Mononuclear cell (primary cell): Measurements from ENCODE around the gene AGO3. TPM values are rescaled to one million over a fixed set of nuclear protein-coding genes. Genes with fewer than 3 reads are reported as not detected.

ENCODE experiments used
- H3K27me3 ChIP-seq: 2 replicates; pipeline ENCODE4 v1.6.0; 2011; ENCODE audit warnings: low read length, control low read depth; ENCODE audit not compliant: insufficient read depth
- H3K4me1 ChIP-seq: 2 replicates; pipeline ENCODE4 v1.5.1; 2011; ENCODE audit warnings: mild to moderate bottlenecking, low read length, control low read depth; ENCODE audit not compliant: insufficient read depth
- H3K4me3 ChIP-seq: 2 replicates; pipeline ENCODE4 v1.5.1; 2011; ENCODE audit warnings: mild to moderate bottlenecking, low read length, moderate library complexity
- H3K9me3 ChIP-seq: 2 replicates; pipeline ENCODE4 v1.5.1; 2011; ENCODE audit warnings: low read depth, mild to moderate bottlenecking, control low read depth, low read length
- total RNA-seq: library from RNA; depleted of rRNA; stranded (reverse); fragments of >200 nt; gene quantifications from one replicate; pipeline ENCODE4 v1.2.3, GENCODE V29; 2012

AGO3 gene
- total RNA-seq, 1 donor, result 19.5 TPM

DNA sequence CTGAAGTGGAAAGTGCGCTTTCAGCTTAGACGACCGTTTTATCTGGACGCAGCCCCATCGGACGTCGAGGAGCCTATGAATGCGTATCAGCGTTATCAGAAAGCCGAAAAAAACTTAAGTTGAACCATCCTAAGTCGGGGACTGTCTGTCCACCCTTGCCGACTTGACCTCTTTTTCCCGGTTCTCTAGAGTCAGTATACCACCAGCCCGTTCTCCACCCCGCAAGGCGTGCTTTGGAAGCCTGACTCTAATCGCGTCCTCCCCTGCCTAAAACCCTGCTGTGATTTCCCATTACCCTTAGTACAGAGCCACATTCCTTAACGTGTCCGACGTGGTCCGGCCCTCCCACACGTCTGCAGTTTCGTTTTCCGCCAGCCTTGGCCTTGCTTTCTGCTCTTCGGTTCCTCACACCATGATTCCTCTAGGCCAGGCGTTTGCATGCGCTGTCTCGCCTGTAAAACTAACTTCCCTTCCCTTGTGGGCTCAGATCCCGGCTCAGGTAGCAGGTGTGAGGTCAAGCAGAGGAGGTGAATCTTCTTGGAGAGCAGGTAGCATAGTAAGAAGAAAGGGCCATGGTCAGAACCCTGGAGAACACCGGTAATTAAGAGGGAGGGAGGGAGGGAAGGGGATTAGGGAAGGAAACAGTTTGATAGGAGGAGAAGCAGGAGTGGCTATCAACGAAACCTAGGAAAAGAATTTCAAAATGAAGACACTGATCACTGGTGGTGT, 158.7 kb downstream of the AGO3 start:
- Histone ChIP-seq H3K9me3 (no peaks in the 10 kb centered on the region), H3K4me1 (peaks cover 29% of the 10 kb centered on the region), H3K27me3 (peaks cover 4% of the 10 kb centered on the region), H3K4me3 (peak overlapping the region; percentile 91)

DNA sequence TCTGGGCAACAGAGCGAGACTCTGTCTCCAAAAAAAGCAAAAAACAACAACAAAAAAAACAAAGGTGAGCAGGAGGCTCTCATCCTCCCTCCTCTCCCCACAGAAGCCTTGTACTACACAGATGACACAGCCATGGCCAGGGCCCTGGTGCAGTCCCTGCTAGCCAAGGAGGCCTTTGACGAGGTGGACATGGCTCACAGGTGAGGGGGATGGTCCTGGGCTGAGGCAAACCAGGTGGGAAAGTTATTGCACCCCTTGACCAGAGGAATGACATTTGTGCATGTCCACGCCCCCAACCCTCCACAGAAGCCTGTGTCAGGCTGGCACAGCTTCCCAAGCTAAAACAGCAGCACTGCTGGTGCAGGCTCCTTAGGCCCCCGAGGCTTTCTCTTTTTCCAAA, 160.2 kb downstream of the AGO3 start:
- H3K4me1 ChIP-seq, result peaks cover 43% of the 10 kb centered on the region
- no peak overlapping the region for H3K4me3 ChIP-seq
- no peaks in the 10 kb centered on the region for H3K9me3 ChIP-seq
- H3K27me3 ChIP-seq, result no peaks in the 10 kb centered on the region

DNA sequence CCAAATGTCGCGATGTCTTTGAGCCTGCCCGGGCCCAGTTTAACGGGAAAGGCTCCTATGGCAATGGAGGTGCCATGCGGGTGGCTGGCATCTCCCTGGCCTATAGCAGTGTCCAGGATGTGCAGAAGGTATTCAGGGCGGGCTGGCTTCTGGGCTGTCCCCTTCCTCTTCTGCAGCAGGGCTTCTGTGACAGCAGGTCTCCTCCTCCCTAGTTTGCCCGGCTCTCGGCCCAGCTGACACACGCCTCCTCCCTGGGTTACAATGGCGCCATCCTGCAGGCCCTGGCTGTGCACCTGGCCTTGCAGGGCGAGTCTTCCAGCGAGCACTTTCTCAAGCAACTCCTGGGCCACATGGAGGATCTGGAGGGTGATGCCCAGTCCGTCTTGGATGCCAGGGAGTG, 160.8 kb downstream of the AGO3 start:
- no peak overlapping the region for H3K4me3 ChIP-seq
- H3K4me1 ChIP-seq, result peaks cover 46% of the 10 kb centered on the region
- no peaks in the 10 kb centered on the region for H3K9me3 ChIP-seq
- no peaks in the 10 kb centered on the region for H3K27me3 ChIP-seq

DNA sequence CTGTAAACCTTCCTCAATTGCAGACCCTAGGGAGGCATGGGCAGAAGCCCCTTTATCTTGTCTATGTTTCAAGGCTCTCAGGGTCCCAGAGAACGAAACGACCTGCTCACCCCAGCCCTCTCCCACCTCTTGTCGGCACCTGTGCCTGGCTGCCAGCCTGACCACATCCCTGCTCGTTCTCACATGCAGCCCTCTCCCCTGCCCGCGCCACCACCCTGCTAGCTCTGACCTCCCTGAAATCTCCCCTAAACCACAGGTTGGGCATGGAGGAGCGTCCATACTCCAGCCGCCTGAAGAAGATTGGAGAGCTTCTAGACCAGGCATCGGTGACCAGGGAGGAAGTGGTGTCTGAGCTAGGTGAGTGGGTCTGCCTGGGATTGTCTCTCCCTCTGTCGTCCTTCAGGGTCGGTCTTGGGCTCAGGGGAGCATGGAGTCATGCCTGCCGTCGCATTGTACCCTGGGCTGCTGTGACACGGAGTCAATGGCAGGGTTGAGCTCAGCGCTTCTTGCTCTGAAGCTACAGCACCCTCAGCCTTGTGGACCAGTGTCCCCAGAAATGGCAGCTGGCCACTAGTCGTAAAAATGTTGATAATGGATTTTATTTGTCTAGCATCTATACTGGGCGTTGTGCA, 161.4 kb downstream of the AGO3 start:
- Histone ChIP-seq H3K9me3 (no peaks in the 10 kb centered on the region), H3K4me3 (no peak overlapping the region), H3K27me3 (no peaks in the 10 kb centered on the region), H3K4me1 (peaks cover 46% of the 10 kb centered on the region)

DNA sequence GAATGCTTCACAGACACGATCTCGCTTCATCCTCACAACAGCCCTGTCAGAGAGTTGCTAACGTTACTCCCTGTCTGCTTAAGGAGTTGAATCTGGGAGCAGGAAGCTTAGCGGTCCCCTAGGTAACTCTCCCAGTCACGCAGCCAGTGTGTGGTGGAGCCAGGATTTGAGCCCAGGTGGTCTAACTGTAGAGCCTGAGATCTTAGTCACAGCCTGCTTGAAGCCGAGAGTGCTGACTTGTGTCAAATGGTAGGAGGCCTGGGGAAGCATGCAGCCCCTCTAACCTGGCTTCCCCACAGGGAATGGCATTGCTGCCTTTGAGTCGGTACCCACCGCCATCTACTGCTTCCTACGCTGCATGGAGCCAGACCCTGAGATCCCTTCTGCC, 161.9 kb downstream of the AGO3 start:
- no peak overlapping the region for H3K4me3 ChIP-seq
- peaks cover 46% of the 10 kb centered on the region for H3K4me1 ChIP-seq
- no peaks in the 10 kb centered on the region for H3K9me3 ChIP-seq
- no peaks in the 10 kb centered on the region for H3K27me3 ChIP-seq

DNA sequence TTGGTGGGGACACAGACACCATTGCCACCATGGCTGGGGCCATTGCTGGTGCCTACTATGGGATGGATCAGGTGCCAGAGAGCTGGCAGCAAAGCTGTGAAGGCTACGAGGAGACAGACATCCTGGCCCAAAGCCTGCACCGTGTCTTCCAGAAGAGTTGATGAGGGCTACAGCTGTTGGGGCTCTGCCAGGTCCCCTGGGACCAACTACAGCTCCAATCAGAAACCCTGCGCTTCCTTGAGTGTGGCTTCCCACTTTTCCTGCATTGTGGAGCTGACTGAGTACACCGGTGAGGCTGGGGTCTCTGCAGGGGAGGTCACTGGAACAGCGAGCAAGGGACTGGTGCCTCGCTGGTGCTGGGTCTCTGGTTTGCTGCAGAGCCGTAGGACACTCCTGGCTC, 162.3 kb downstream of the AGO3 start:
- no peak overlapping the region for H3K4me3 ChIP-seq
- H3K9me3 ChIP-seq, result no peaks in the 10 kb centered on the region
- no peaks in the 10 kb centered on the region for H3K27me3 ChIP-seq
- peaks cover 43% of the 10 kb centered on the region for H3K4me1 ChIP-seq

DNA sequence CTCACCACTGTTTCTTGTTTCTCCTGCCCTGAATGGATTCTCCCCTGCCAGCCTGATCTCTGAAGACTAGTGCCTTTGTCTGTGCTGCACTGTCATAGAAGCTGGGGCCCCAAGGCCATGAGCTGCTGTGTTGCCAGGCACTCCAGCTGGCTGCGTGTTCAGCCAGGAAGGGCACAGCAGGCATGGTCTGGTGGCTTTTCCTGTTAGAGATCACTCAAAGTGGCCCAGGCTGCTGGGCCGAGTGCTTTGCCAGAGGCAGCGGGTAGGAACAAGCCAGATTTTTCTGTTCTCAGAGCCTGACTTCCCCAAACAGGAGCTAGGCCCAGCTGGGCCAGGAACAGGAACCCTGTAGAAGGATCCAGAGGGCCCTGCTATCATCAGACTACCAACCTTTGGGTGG, 163.0 kb downstream of the AGO3 start:
- Histone ChIP-seq H3K9me3 (no peaks in the 10 kb centered on the region), H3K27me3 (no peaks in the 10 kb centered on the region), H3K4me3 (no peak overlapping the region), H3K4me1 (peaks cover 40% of the 10 kb centered on the region)

DNA sequence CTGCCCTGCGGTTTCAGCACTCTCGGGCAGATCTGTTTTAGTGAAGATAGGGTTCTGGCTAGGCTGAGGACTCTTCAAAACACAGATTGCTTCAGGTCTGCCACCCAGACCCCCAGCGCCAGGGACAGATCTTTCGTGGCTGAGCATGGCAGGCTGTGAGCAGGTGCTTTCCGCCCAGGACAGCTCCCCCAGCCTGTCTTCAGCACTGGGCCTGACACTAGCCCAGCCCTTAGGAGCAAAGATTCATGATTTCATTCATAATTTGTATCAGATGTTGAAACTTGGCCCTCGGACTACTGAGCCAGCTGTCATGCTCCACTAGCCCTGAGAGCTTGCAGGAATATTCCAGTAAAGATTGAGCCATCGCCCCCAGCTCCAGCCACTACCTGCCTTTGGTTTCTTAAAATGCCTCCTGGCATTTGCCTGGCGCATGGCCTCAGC, 163.7 kb downstream of the AGO3 start:
- no peaks in the 10 kb centered on the region for H3K9me3 ChIP-seq
- peaks cover 37% of the 10 kb centered on the region for H3K4me1 ChIP-seq
- H3K4me3 ChIP-seq, result no peak overlapping the region
- no peaks in the 10 kb centered on the region for H3K27me3 ChIP-seq

DNA sequence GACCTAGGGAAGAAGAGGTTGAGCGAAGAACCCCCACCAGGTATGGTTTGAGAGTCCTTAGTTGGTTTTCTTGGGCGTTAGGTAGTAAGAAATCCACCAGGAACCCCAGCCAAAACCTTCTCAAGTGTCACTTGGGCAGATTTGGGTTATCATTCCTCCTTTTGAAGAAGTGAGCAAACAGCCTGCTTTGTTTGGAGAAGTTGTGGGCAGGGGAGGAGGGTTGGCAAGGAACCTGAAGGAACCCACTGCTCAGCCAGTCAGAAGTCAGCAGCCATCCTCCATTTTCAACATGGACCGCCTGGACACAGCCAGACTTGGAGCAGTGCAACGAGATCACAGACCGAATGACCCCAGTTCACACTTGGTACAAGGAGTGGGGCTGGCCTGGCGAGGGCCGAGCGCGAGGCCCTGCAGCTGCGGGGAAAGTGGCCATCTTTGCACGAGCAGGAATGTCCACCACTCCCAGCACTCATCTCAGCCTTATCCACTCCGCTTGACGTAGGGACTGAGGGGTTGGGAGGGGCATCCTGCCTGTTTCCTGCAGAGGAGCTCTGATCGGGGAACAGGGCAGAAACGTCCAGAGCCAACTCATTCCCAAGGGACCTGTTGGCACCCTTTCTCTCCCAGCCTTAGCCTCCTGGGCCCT, 165.0 kb downstream of the AGO3 start:
- Histone ChIP-seq H3K4me1 (peaks cover 29% of the 10 kb centered on the region), H3K4me3 (no peak overlapping the region), H3K27me3 (no peaks in the 10 kb centered on the region), H3K9me3 (no peaks in the 10 kb centered on the region)

DNA sequence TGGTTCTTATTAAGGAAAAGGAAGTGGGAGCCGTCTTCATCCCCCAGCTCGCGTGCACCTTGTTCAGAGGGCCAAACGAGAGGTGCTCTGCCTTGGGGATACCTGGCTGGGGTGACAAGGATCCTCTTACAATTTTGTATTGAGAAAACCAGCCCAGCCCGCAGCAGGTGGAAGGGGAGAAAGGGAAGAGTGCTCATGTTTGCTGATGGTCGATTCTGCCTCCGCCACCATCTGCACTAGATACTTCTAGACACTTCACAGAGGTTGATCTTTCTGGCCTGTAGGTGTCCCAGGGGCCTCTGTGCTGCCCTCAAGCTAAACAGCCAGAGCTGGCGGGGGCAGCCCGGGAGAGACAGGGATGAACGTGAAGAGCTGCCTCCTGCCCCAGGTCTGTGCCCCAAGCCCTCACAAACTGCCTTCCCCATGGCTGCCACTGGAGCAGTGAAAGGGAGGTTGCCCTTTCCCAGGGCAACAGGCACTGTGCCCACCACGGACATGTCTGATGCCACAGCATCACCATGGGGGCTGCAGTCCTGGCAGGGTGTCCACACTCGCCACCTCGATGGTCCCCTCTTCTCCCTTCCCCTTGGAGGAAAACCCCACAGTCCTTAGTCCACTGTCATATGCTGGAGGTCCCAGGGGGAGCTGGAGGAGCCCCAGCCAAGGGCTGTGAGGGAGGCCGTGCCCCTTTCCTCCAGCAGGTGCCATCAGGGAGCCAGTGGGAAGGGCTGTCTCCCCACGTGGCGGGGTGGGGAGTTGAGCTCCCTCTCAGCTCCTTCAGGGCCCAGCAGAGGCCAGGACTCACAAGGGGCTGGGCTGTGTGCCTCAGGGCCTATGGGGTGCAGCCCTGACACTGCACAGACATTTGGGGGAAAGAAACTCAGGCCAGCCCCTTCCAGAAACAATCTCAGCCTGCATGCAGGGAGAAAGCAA, 165.9 kb downstream of the AGO3 start:
- no peak overlapping the region for H3K4me3 ChIP-seq
- peaks cover 24% of the 10 kb centered on the region for H3K4me1 ChIP-seq
- H3K27me3 ChIP-seq, result no peaks in the 10 kb centered on the region
- H3K9me3 ChIP-seq, result no peaks in the 10 kb centered on the region

DNA sequence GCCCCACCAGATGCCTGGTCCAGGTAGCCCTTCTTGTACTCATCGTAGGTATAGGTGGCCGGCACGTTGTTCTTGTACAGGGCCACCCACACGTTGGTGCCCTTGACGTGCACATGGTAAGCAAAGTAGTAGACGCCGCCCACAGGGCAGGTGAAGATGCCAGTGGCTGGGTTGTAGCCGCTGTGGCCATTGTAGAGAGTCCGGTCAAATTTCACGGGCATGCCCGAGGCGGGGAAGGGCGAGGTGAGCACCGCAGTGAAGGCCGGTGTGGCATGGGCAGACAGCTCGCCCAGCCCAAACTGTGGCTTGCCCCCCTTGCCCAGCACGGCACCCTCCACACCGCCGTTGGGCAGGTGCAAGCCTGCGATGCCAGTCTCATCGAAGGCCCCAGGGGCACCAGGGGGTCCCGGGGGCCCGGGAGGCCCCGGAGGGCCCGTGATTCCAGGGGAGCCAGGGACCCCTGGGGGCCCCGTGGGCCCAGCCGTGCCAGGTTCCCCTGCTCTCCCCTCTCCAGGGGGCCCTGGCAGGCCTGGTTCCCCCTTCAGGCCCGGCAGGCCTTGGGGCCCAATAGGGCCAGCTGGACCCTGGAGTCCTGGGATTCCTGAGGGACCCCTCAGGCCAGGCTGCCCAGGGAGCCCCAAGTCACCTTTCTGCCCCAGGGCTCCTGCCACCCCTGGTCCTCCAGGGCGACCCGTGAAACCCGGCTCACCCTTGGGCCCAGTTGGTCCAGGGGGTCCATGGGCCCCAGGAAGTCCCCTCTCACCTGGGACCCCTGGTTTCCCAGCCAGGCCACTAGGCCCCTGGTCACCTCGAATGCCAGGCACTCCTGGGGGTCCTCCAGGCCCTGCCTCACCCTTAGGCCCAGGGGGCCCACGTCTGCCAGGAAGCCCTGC, 167.0 kb downstream of the AGO3 start:
- Histone ChIP-seq H3K9me3 (no peaks in the 10 kb centered on the region), H3K27me3 (no peaks in the 10 kb centered on the region), H3K4me1 (peaks cover 24% of the 10 kb centered on the region), H3K4me3 (no peak overlapping the region)

DNA sequence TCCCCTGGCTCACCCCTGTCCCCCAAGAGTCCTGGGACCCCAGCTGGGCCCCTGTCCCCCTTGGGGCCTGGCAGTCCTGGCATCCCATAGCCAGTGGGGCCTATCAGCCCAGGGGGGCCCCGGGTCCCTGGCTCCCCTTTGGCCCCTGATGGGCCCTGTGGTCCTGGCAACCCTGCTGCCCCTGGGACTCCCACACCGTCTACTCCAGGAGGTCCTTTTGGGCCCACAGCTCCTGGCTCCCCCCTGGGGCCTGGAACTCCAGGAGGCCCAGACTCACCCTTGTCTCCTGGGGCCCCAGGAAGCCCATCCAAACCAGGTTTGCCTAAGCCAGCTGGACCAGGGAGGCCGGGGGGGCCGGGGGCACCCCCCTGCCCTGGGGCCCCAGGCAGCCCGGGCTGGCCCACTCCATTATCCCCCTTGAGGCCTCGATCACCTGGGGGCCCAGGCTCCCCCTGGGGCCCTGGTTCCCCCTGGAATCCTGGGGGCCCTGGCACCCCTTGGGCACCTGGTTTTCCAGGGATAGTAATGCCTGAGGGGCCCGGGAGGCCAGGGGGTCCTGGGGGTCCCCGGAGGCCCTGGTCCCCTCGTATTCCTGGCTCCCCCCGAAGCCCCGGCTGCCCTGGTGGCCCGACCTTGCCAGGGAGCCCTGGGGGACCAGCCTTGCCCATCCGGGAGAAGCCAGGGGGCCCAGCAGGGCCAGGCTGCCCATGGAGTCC, 167.9 kb downstream of the AGO3 start:
- Histone ChIP-seq H3K27me3 (no peaks in the 10 kb centered on the region), H3K9me3 (no peaks in the 10 kb centered on the region), H3K4me3 (no peak overlapping the region), H3K4me1 (peaks cover 24% of the 10 kb centered on the region)

DNA sequence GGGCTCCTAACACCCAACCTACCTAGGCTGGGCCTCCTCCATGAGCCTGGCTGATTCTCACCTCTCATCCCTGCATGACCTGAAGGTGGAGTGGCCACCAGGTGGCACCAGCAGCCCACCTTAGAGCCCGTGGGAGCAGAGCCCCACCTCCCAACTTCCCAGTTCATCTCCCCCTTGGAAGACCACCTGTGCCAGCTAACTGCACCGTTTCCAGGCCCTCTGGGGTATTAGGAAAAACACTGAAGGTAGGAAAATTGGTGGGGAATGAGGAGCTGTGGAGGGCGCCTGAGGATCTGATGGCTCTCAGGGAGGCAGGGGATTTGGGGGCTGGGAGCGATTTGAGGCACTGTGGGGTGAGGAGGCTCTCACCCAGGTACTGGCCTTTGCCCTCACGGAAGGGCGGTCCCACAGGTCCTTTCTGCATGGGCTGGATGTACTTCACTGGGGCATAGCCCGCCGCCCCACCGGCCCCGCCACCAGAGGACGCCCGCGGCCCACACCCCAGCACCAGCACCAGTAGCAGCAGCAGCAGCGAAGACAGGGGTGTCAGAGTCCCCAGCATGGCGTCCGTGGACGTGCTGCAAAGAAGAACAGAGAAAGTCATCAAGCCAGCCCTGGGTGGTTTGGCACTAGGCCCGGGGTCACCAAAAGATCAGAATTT, 168.9 kb downstream of the AGO3 start:
- Histone ChIP-seq H3K9me3 (no peaks in the 10 kb centered on the region), H3K4me1 (peaks cover 21% of the 10 kb centered on the region), H3K4me3 (no peak overlapping the region), H3K27me3 (no peaks in the 10 kb centered on the region)
